ENCODE results near the gene VDAC1.

DNA sequence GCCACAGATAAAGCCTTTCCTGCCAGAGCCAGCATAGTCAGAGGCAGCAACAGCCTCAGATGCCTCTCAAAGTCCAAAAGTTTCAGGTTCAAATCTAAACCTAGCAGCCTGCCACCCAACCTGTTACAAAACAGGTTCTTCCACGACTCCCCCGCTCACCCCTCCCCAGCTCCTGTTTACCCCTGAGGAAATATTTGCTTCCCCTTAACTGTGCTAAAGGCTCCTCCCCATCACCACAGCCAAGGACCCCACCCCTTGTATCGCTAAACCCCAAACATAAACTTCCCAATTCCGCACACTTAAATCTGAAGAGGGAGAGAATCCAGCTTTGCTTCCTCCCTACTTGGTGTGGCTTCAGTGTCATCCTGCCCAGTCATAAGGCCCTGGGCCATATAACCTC lies 15.4 kb upstream of the VDAC1 start:
- no peak for TF ChIP-seq GATA2 (IDR thresholded peaks at IDR 0.05; ENCODE audit: low read depth, low read length)
- no peak for TF ChIP-seq GATA3 (IDR thresholded peaks at IDR 0.05; ENCODE audit: low read depth, low read length)

Measured in SH-SY5Y (cell line).